Progenitor cell of endocrine pancreas (in vitro differentiated cells): ENCODE results near the gene ACTN1. TPM values are rescaled to one million over a fixed set of nuclear protein-coding genes. Genes with fewer than 3 reads are reported as not detected.
A peak's percentile ranks its signal among the peaks of the same experiment; 100 is the strongest.

Experiments
- DNase-seq: peaks from one replicate; pipeline ENCODE4 v3.0.0; 2021; ENCODE audit warnings: low spot score; ENCODE audit not compliant: unreplicated experiment
- H3K27ac Mint-ChIP-seq: 2 replicates; pipeline ENCODE4 v1.8.0; 2021; ENCODE audit warnings: mild to moderate bottlenecking, moderate library complexity, mixed read lengths
- H3K27me3 Mint-ChIP-seq: 2 replicates; pipeline ENCODE4 v1.8.0; 2021; ENCODE audit warnings: mixed read lengths
- H3K36me3 Mint-ChIP-seq: 2 replicates; pipeline ENCODE4 v1.8.0; 2022; ENCODE audit warnings: mixed read lengths; ENCODE audit not compliant: insufficient read depth
- H3K4me1 Mint-ChIP-seq: 2 replicates; pipeline ENCODE4 v1.8.0; 2021; ENCODE audit warnings: low read depth, mixed read lengths
- H3K4me3 Mint-ChIP-seq: 2 replicates; pipeline ENCODE4 v1.8.0; 2021; ENCODE audit warnings: low read depth, mild to moderate bottlenecking, moderate library complexity, mixed read lengths
- H3K9me3 Mint-ChIP-seq: 2 replicates; pipeline ENCODE4 v1.8.0; 2021; ENCODE audit warnings: low read depth, mixed read lengths
- total RNA-seq: library from RNA; stranded (reverse); gene quantifications from 2 replicates; pipeline ENCODE4 v1.2.1, GENCODE V29; 2021
- TF ChIP-seq, protein P1 (sequence below): fragments of 200-600 bp; sonication (generic); IDR thresholded peaks from one replicate; pipeline ENCODE4 v1.5.0; 2021; ENCODE audit warnings: antibody characterized with exemption, mild to moderate bottlenecking; ENCODE audit not compliant: unreplicated experiment

ACTN1 gene
- total RNA-seq, 1 donor from 2014 or later: 92.6 TPM

DNA sequence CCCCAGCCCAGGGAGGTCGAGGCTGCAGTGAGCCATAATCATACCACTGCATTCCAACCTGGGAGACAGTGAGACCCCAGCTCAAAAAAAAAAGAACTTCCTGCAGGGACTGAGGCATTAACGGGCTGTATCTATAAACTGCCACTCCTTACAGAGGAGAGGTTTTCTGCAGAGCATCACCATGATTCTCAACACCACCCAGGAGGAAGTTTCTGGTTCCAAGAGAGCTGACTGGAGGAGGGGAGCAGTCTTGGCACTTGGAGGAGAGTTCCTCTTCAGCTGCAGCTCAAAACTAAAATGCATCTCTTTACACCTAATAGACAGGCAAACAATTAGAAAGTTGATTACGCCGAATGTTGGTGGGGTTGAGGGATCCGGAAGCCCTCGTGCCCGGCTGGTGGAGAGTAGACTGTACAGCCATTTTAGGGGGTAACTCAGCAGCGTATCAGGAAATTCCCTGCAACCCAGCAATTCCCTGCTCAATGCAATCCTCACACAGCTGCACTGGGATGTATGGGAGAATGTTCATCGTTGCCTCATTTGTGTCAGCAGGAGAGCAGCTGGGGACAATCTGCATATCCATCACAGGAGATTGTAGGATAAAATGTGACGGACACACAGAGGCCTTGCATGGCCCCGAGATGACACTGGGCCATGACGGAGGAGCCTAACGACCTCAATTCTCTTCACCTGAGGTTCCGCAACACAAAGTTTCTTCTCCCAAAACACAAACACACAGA, 36.6 kb downstream of the ACTN1 start:
- no peaks in the 10 kb centered on the region for H3K27me3 Mint-ChIP-seq
- no peak for DNase-seq
- H3K4me3 Mint-ChIP-seq: no peak overlapping the region
- peaks cover 58% of the 10 kb centered on the region for H3K4me1 Mint-ChIP-seq
- peak overlapping the region; percentile 6 for H3K27ac Mint-ChIP-seq
- TF ChIP-seq, protein P1, sequence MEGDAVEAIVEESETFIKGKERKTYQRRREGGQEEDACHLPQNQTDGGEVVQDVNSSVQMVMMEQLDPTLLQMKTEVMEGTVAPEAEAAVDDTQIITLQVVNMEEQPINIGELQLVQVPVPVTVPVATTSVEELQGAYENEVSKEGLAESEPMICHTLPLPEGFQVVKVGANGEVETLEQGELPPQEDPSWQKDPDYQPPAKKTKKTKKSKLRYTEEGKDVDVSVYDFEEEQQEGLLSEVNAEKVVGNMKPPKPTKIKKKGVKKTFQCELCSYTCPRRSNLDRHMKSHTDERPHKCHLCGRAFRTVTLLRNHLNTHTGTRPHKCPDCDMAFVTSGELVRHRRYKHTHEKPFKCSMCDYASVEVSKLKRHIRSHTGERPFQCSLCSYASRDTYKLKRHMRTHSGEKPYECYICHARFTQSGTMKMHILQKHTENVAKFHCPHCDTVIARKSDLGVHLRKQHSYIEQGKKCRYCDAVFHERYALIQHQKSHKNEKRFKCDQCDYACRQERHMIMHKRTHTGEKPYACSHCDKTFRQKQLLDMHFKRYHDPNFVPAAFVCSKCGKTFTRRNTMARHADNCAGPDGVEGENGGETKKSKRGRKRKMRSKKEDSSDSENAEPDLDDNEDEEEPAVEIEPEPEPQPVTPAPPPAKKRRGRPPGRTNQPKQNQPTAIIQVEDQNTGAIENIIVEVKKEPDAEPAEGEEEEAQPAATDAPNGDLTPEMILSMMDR: no peak
- no peaks in the 10 kb centered on the region for H3K9me3 Mint-ChIP-seq
- no peaks in the 10 kb centered on the region for H3K36me3 Mint-ChIP-seq

- Mint-ChIP-seq H3K4me1 (peaks cover 62% of the 10 kb centered on the region), H3K27ac (no peak overlapping the region), H3K36me3 (no peaks in the 10 kb centered on the region), H3K4me3 (no peak overlapping the region), H3K9me3 (no peaks in the 10 kb centered on the region), H3K27me3 (no peaks in the 10 kb centered on the region)
- no peak for DNase-seq
- TF ChIP-seq, protein P1: peak; percentile 21
Measured at GRCh38 chr14:68941820-68942219, 37.3 kb downstream of the ACTN1 start.

DNA sequence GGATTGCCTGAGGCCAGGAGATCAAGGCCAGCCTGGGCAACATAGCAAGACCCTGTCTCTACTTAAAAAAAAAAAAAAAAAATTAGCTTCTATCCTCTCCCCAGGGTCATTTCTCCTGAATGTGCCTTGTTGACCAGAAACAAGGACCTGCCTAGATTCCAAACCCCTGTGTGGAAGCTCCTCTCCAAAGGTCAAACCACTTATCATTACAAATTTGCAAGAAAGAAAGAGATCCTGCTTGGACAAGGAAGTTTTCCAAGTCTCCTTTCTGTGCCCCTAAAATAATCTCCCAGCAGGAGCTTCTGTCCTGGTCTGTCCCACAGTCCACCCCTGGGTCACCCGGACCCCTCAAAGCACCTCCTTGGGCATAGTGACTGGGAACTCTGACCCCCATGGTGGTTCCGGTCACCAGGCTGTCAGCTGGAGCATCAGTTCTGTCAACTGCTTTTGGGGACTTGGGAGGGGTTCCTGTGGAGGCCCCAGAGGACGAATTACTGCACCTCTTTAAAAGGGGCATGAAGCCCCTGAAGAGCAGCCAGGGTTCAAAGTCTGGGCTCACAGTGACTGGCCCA, 38.4 kb downstream of the ACTN1 start:
- Mint-ChIP-seq H3K36me3 (no peaks in the 10 kb centered on the region), H3K4me3 (no peak overlapping the region), H3K4me1 (peaks cover 66% of the 10 kb centered on the region), H3K27me3 (no peaks in the 10 kb centered on the region), H3K27ac (peak overlapping the region; percentile 76), H3K9me3 (no peaks in the 10 kb centered on the region)
- no peak for DNase-seq
- TF ChIP-seq, protein P1: no peak

DNA sequence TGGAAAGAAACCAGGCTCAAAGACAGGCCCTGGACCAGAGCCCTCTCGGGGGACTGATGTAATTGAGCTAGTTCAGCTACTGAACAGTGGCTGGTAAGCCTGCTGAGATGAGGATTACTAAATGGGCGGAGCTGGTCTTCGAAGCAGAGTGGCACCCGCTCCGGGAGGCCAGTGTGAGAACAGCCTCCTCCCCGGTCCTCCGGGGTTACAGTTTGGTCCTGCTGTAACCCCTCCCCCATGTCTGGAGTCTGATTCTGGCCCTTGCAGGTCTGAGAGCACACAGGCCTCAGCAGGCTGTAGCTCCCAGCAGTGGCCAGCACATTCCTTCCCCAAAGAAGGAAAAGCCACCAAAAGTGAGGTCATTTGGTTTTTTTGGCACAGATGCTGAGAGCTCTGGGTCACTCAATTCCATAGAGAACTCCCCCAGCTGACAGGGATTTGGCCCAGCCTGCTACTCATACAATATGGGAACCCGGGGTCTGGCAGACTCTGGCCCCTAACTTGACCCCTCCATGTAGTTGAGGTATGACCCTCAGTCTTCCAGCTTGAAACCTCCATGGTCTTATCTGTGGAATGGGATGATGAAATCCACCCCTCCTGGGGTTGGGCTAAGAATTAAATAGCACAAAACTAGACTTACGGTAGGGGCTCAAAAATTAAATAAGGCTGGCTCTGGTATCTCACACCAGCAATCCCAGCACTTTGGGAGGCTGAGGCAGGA, 39.0 kb downstream of the ACTN1 start:
- H3K27ac Mint-ChIP-seq: peak overlapping the region; percentile 91

More for the DNA sequence above, 39.0 kb downstream of the ACTN1 start:
- no peak for DNase-seq
- no peaks in the 10 kb centered on the region for H3K27me3 Mint-ChIP-seq
- H3K4me3 Mint-ChIP-seq: no peak overlapping the region
- H3K4me1 Mint-ChIP-seq: peaks cover 62% of the 10 kb centered on the region
- no peaks in the 10 kb centered on the region for H3K9me3 Mint-ChIP-seq
- TF ChIP-seq, protein P1: no peak
- H3K36me3 Mint-ChIP-seq: no peaks in the 10 kb centered on the region
